Activated CD4-positive, alpha-beta T cell treated with anti-CD3 and anti-CD28 coated beads for 24 hours (primary cell): ENCODE results near the gene MAST4.
"Not testable (repeated sequence)": the region's sequence is repeated elsewhere in the genome, so short reads cannot be mapped to it uniquely, and the experiment has no call there.

ENCODE experiments used
- DNase-seq, 2 donors: peaks; one replicate each; pipeline ENCODE4 v3.0.0-alpha.2; 2020; ENCODE audit warnings: low read depth in 2 of 2

MAST4 gene

DNA sequence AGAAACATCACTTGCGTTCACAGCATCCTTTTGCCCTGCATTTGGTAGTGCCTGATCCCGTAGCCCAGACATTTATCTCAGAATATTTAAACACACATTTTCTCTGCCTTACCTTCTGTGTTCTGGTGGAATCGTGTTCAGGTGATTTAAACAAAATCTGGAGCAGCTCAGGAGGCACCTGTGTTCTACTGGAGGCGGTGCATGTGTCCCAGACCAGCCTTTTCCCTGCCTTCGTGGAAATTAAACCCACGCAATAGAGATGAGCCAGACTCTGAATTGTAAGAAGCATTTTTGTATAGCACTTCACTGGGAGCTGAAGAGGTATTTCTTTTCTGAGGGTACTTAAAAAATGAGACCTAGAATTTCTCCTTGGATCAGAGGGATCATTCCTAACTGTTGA lies 212.5 kb downstream of the MAST4 start:
- no peak for DNase-seq

DNA sequence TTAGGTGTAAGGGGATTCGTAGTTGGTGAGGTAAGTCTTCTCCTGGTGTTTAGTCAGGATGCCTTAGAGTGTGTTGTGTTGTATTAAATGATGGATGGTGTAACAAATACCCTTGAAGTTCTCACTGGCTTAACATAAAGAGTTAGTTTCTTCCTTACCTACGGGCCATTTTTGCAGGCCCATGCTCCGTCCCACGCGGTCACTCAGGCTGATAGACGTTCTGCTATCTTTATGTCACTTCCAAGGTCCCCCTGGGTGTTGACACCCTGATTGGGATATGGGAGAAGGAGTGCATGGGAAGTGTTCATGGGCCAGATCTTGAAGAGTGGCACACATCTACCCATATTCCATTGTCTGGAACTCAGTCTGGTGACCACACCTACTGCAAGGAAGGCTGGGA lies 214.0 kb downstream of the MAST4 start:
- DNase-seq = no peak

DNA sequence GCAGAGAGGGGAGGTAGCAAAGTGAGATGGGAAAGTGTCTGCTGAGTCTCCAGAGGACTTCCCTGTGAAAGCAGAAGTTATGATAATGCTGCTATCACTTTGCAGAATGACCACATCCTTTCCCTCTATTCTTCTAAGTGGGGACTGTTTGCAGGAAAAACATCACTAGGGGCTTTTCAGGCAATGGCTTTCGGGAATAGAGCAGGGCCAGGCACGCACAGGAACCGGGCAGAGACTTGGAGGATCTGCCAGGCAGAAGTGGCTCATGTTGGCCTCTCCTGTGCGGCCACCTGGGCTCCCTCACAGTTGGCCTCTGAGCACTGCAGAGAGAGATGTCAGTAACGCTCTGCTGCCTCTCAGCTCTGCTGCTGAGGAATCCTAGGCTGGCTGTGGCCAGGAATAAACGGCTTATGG lies 214.7 kb downstream of the MAST4 start:
- DNase-seq = no peak

- no peak for DNase-seq
Measured at GRCh38 chr5:66812291-66812690, 216.1 kb downstream of the MAST4 start.

- DNase-seq = no peak
Measured at GRCh38 chr5:66813306-66813705, 217.1 kb downstream of the MAST4 start.

- peak in 1 of 2 donors; percentile 30 for DNase-seq
Measured at GRCh38 chr5:66814146-66814991, 218.2 kb downstream of the MAST4 start.

DNA sequence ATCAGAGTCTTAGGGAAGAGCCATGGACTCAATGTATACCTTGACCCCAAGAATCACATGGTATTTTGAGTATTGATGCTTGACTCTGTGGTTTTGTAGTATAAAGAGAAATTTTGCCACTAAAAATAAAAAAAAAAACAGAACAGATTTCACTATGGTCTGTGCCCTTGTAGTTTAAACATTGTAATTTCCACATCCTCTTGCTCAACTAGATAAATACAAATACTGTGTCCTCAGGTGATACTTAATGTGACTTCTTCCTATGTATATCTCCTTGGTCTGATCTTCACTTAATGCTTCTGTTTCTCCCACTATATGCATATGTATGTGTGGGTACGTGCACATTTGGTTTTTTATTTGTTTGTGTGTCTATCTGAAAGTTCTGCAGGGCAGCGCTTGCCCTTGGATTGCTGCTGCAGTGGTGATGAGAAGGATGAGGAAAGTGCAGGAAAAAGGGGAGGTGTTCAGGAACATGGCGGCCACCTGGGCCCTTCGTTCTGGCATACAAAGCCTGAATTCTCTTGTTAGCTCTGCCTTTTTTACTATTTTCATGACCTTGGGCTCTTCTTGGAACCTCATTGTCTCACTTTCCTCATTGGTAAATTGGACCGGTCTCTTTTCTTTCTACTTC lies 222.2 kb downstream of the MAST4 start:
- no peak for DNase-seq

DNA sequence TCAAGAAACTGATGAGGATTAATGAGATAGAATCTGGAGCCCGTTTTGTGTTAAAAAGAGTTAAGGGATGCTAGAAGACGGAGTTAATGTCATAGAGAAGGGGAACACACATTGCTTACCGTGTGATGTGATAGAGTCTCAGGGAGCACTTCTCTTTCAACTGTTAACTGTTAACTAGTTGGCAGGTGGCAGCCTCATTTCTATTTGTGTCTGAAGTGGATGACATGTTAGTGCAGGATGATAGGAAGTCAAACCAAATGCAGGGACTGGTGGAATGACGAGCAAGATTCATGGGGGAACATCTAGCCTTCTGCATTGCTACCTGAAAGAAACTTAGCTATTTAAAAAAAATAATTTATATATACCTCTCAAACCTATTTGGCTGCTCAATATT lies 222.7 kb downstream of the MAST4 start:
- DNase-seq = no peak

DNA sequence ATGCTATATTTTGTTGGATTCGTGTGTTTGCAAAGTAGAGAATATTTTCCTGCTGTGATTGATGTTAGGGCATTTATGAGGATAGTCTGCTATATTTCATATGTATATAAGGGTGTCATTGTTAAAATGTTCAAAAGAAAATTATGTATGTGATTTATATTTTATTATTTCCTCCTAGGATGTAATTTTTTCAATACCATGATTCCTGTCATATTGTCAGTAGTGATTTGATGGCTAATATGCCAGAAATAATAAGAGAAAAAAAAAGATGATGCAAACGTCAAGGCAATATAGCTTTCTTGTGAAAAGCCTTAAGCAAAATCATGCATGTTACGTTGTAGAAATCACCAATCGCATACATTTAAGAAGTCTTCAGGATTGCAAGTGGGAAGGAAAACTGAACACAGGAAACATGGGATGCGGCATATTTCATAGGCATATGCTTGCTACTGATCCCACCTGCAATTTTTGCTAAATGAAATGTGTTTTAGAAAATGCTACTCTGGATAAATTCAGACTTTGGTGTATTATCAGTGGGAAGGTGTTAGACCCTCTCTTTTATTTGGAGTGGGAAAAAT lies 224.5 kb downstream of the MAST4 start:
- DNase-seq = no peak

DNA sequence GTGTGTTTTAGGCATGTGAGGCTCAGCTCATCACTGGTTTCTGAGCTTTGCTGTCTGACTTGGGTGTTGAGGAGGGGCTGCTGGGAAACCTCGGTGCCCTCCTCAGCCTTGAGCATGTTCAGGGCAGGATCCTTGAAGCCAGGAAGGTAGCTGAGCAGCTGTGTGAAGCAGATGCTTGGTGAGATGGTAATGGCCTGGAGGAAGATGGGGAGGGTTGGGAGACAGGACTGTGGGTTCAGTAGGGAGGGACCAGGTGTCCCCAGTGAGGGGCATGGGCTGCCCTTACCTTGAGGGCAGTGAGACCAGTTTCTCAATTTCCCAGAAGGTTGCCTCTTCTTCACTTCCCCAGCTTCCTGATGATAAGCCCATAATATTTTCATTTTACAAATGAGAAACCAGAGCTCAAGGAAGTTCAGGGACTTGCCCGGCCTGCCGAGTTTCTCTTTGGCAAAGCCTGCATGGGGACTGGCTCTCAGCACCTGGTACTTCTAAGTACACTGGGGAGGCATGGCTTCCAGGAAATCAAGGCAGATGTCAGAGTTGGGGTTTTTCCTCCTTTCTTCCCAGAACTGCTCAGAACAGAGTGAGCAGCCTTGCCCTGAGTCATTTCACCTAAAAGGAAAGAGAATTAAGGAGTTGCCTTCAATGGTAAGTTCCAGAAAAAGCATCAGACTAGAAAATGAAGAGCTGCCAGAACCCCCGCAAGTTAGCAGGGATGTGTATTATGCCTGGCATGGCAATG lies 225.7 kb downstream of the MAST4 start:
- DNase-seq = no peak

DNA sequence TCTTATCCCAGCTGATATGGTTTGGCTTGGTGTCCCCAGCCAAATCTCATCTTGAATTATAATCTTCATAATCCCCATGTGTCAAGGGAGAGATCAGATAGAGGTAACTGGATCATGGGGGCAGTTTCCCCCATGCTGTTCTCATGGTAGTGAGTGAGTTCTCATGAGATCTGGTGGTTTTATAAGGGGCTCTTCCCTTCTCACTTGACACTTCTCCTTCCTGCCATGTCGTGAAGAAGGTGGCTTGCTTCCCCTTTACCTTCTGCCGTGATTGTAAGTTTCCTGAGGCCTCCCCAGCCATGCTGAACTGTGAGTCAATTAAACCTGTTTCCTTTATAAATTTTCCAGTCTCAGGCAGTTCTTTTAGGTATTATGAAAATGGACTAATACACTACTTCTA lies 226.7 kb downstream of the MAST4 start:
- not testable (repeated sequence) for DNase-seq

DNA sequence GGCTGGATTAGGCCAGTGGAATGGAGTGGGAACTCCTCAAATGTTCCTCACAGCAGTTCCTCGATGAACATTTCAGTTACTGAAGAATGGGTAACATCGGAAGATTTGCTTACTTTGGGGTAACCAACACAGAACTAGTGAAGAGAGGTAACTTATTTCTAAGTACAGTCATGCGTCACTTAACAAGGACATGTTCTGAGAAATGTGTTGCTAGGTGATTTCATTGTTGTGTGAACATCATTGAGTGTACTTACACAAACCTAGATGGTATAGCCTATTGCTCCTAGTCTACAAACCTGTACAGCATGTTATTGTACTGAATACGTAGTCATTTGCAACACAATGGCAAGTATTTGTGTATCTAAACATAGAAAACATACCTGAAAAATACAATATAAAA lies 228.3 kb downstream of the MAST4 start:
- DNase-seq = no peak

DNA sequence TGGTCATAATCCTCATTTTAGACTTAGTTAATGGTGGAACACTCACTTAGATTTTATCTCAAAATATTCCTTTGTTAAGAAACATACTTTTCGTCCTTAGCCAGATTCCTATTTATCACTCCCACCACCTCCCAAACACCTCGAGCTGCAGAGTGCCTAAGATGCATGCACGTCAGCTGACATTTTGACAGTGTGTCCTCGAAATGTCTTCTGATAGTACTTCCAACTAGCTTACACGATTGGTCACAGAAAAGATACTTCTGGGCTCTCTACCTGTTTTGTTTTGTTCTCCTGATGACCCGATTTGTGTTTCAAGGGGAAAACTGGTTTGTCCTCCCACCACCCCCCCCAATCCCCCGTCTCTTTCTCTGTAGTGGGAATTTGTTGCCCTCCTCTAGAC lies 230.1 kb downstream of the MAST4 start:
- no peak for DNase-seq

DNA sequence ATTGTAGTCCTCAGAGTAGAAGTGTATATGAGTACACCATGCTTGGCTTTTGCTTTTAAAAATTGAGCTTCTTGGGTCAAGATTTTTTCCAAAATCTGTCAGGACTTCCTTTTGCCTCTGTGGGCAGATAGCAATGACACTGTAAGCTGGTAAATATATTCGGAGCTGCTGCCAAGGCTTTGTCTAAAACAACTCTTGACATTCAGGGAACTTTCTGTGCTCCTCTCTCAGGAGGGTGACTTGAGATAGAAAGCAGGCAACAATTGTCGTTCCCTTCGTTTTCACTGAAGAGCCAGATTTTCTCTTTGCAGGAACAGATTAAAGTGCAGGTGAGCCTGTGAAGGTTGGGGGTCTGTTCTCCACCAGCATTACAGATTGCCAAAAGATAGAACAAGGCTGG lies 230.5 kb downstream of the MAST4 start:
- no peak for DNase-seq

DNA sequence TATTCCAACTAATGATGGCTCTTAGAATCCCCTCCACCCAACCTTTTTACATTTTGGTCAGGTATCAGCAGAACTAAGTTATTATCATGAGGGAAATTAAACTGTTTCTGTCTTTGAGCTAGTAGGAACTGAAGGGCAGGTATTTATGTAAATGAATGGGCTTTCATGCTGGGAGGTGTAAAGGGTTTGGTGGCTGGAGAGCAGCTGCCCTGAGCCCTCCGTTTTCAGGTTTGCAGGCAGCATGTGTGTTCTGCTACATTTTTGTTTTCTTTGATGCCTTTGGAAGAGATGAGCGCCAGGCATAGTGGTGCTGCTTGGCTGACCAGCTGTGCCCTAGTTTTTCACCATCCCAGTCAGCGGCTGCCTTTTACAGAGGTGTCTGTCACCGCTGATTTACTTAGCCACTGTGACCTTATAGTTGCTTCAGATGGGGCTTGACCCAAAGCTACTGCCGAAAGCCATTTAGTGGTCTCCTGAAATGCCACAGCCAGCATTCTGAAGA lies 231.9 kb downstream of the MAST4 start:
- DNase-seq = no peak

GRCh38 chr5:66828548-66829357 lies 232.6 kb downstream of the MAST4 start:
- peak; percentile 14 to 24 for DNase-seq

GRCh38 chr5:66829358-66829674 lies 233.1 kb downstream of the MAST4 start:
- DNase-seq = no peak

DNA sequence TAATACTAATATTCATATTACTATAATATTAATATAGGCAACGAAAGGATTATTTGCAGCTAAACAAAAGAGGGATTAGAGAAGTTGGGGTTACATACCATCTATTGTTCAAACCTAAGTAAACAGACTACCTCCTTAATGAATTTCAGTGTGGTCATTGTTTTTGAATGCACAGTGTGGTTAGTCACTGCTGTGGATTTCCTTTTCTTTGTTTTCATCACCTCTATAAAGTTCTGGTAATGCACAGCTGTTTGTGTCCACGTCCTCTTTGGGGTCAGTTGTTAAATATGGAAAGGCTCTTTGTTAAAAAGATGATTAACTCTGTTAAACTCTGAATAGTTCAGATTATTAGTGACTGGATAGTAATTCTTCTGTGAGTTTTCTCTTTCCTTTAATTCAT lies 233.6 kb downstream of the MAST4 start:
- DNase-seq = no peak

DNA sequence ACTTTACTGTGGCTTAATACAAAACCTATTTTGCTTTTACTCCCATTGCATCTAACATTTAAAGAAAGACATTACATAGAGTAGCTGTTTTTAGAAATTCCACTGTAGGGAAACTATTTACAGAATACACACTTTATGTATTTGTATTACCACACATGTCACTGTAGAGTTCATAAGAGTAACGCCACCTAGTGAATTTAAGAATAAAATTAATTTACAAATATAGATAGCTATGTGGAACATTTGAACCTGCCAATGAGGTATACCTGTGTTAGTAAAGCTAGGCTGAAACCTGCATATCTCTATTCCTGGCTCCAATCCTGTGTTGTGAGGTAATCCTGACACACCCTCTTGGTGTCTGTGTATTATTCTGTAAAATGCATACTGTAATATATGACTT lies 234.4 kb downstream of the MAST4 start:
- DNase-seq = no peak

DNA sequence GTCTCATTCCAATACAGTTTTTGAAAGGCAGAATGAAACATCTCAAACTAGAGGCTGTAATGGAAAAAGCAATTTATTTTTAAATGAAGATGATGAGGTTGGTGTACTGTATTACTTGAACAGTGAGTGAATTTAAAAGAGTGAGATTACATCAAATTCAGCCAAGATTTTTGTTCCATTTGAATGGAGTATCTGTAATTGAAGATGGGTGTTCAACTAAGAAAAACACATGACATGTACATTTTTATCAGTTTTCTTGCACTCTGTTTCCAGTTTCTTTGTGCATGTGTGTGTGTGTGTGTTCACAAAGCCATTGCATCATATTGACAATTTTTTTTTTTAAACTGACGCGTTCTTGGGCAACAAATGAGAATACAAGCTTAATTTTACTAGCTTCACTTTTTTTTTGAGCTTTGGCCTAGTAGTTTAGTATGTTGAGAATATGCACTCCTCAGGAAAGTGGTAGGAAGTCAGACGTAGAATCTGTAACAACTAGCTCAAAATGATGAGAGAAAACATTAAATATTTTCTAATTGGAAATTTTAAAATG lies 243.5 kb downstream of the MAST4 start:
- no peak for DNase-seq

- DNase-seq = no peak
Measured at GRCh38 chr5:66840511-66841013, 244.4 kb downstream of the MAST4 start.
